ENCODE results near the gene PDZRN4.
"Not testable (repeated sequence)": the region's sequence is repeated elsewhere in the genome, so short reads cannot be mapped to it uniquely, and the experiment has no call there.

Gene PDZRN4

GRCh38 chr12:41188058-41188840, at the start of gene PDZRN4:
Gene PDZRN4, plus strand, starts transcription at chr12:41188320.
- no peak for DNase-seq (ENCODE audit: low read depth)

GRCh38 chr12:41140117-41140516, 48.0 kb upstream of the PDZRN4 start:
- no peak for DNase-seq (ENCODE audit: low read depth)

GRCh38 chr12:41141104-41141503, 47.0 kb upstream of the PDZRN4 start:
- no peak for DNase-seq (ENCODE audit: low read depth)

DNA sequence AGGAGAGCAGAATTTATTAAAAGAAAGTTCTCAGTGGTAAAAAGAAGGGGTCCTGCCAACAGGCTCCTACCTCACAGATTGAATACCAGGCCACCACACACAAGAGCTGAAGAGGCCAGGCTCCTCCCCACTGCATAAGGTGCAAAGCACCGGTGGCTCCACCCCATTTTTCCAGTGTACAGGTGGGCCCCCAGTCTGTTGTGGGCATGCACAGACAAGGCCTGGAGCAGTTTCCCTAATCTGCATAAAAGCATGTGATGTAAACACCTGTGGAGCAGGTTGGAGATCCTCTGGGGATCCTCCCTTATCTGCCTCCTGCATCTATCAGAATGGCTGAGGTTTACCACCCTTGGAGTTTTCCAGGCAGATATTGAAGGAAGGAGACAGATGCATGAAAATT, 45.7 kb upstream of the PDZRN4 start:
- no peak for DNase-seq (ENCODE audit: low read depth)

- no peak for DNase-seq (ENCODE audit: low read depth)
Measured at GRCh38 chr12:41151793-41152192, 36.3 kb upstream of the PDZRN4 start.

DNA sequence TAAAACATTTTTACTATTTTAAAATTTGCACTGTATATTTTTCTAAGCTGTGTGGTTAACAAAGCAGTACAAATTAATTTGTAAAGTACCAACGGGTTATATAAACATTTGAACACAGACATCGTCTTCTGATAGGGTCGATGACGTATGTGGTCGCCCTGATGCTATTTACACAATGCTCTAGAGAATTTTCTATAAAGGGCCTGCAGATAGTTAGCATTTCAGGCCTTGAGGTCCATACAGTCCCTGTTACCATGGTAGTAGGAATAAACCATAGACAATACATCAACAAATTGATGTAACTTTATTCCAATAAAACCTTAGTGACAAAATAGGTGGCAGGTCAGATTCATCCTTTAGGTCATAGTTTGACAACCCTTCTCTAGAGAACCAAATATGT, 25.7 kb upstream of the PDZRN4 start:
- DNase-seq (ENCODE audit: low read depth): no peak

GRCh38 chr12:41167701-41168100, 20.4 kb upstream of the PDZRN4 start:
- no peak for DNase-seq (ENCODE audit: low read depth)

- no peak for DNase-seq (ENCODE audit: low read depth)
Measured at GRCh38 chr12:41174602-41175001, 13.5 kb upstream of the PDZRN4 start.

DNA sequence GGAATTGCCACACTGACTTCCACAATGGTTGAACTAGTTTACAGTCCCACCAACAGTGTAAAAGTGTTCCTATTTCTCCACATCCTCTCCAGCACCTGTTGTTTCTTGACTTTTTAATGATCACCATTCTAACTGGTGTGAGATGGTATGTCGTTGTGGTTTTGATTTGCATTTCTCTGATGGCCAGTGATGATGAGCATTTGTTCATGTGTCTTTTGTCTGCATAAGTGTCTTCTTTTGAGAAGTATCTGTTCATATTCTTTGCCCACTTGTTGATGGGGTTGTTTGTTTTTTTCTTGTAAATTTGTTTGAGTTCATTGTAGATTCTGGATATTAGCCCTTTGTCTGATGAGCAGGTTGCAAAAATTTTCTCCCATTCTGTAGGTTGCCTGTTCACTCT, 8.6 kb upstream of the PDZRN4 start:
- not testable (repeated sequence) for DNase-seq (ENCODE audit: low read depth)

GRCh38 chr12:41184864-41185263, 3.3 kb upstream of the PDZRN4 start:
- DNase-seq (ENCODE audit: low read depth): no peak

- no peak for DNase-seq (ENCODE audit: low read depth)
Measured at GRCh38 chr12:41186026-41186425, 2.1 kb upstream of the PDZRN4 start.

DNA sequence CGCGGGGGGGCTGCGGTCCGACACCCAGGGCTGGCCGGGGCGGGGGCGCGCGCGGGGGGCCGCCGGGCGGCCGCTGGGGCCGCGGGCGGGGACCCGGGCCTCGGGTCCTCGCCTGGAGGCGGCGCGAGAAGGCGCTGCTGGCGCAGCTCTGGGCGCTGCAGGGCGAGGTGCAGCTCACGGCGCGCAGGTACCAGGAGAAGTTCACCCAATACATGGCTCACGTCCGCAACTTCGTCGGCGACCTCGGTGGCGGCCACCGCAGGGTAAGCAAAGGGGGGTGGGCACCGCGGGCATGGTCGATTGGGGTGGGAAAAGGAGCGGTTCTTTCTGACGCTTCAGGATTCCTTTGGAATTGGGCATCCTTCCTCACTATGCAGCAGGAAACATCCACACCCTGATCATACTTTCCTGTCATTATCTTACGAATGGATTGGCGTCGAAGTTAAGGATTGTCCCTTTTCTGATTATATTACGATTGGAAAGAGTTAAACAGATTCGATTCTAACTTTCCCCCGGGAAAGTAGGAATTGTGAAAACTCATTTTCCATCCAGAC, 798 bp downstream of the PDZRN4 start:
- no peak for DNase-seq (ENCODE audit: low read depth)

DNA sequence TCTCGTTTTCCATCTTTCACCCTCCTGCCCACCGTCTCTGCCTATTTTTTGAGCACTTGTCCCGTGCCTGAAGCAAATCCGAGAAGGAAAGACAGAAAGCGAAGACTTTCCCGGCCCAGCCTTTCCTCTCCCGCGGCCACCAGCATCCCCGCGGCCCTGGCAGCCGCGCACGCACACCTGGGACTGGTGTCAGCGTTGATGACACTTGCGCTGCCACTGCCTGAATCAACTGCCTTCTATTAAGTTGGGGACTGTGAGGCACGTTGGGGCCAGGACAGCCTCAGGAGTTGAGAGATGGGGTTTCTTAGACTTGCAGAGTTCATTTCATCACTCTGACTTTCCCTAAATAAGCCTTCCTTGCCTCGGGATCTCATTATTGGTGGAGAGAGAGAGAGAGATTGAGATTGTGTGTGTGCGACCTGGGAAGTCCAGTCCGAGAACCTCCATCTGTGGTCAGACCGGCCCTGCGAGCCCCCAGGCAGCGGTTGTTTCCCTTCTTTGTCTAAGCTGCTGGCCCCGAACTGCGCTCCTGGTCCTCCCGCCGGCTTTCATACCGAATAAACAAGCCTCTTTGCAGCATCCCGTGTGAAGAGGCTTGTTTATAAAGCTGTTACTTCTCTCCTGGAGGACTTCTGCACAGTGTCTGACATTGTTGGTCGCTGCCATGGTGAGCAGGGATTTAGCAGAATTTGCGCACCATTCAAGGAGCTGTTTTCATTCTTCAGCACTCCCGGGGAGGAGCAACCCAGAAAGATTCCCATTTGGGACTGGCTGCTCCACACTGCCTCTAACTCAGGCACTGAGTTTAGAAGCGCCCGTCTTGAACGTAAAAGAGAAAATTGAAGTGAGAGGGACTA, 1.5 kb downstream of the PDZRN4 start:
- DNase-seq (ENCODE audit: low read depth): no peak

DNA sequence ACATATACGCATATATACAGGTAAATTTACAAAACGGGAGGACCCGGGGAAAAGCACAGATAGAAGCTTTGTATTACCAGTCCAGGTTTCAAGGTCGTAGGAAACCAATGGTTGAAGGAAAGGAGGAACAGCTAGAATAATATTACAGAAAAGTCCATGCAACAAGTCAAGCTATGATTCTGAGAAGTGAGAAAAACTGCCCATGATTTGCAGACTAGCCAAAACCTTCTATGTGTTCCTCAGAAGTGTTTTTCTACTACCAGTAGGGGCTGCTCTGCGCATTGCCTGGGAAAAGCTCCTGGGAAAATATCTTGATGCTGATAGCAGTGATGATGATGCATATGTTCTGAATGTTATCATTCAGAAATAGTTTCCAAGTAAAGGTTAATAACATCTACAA, 2.2 kb downstream of the PDZRN4 start:
- DNase-seq (ENCODE audit: low read depth): no peak

DNA sequence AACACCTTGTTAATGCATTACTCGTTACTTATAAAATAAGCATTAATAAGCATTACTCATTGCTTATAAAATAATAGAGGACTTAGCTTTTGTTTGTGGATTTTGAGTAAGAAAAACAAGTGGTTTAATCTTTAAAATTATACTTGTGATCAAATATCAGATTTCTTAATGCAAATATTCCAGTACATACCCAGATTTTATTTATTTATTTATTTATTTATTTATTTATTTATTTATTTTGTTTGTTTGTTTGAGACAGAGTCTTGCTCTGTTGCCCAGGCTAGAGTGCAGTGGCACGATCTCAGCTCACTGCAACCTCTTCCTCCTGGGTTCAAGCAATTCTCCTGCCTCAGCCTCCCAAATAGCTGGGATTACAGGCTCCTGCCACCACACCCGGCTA, 3.4 kb downstream of the PDZRN4 start:
- DNase-seq (ENCODE audit: low read depth): not testable (repeated sequence)

- no peak for DNase-seq (ENCODE audit: low read depth)
Measured at GRCh38 chr12:41193311-41193710, 5.2 kb downstream of the PDZRN4 start.

GRCh38 chr12:41202051-41202450, 13.9 kb downstream of the PDZRN4 start:
- DNase-seq (ENCODE audit: low read depth): no peak

DNA sequence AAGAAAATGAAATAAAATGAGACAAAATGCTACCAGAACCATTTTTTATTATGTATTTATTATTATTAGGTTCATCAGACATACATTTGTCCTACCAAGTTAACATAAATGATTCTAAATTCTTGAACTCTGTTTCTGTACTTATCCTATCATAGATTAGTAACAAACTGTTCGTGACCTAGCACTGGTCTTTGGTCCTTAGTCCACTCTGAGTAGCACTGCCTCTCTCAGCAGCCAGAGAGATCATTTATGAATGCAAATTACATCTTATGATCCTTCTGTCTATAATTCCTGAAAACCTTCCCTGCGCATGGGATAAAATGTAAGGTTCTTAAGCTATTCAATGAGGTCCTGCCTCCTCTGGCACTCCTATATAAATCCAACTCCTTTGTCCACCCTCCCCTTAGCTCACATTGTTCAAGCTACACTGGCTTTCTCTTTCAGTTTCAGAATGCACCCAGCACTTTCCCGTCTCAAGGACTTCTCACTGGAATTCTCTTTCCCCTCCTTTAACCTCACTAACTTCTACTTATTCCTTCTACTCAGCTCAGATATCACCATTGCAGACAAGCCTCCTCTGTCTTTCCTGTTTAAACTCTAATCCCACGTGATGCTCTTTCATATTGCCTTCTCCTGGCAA, 17.1 kb downstream of the PDZRN4 start:
- DNase-seq (ENCODE audit: low read depth): no peak

DNA sequence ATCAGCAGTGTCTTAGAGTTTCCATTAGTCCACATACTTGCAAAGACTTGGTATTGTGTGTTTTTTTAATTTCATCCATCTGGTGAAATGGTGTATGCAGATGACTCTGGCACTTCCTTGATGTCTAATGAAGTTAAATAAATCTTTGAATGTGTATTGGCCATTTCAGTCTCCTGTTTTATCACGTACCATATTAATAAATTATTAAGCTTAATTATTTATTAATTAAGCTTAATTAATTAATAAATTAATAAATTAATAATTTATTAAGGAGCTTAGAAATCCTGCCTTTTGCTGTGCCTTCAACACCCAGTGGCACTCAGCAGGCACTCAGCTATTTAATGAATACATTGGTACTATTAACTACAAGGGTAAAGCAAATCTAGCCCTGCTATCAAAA, 18.2 kb downstream of the PDZRN4 start:
- DNase-seq (ENCODE audit: low read depth): no peak

GRCh38 chr12:41211448-41211847, 23.3 kb downstream of the PDZRN4 start:
- DNase-seq (ENCODE audit: low read depth): no peak

DNA sequence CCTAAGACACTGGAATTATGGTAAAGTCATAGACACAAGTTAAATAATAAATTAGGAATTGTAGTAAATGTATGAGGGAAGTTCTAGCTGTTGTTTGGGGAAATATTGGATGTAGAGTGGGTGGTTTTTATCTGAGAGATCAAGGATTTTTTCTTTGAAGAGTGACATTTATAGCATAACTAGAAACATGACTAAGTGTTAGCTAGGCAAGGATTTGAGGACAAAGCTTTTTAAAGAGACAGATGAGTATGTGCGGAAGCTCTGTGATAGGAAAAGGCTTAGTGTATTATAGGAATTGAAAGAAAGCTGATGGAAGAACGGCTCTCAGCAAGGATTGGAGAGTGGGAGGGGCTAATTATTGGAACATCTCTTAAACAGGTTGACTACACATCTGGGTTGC, 24.5 kb downstream of the PDZRN4 start:
- no peak for DNase-seq (ENCODE audit: low read depth)

DNA sequence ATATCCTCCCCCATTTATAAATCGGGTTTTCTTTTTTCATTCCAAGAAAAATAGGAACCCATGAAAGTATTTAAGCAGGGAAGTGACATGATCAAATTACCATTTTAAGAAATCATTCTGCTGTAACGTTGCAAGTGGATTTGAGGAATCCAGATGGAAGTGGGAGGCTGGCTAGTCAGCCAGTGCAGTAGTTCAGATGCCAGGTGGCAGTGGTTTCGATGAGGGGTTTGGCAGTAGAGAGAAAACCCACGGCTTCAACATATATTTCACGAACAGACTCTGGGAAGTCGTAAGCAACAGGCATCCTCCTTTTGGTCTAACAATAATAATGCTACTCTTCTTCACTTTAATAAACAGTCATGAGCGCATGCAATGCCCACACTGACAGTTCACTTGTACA, 25.0 kb downstream of the PDZRN4 start:
- no peak for DNase-seq (ENCODE audit: low read depth)

DNA sequence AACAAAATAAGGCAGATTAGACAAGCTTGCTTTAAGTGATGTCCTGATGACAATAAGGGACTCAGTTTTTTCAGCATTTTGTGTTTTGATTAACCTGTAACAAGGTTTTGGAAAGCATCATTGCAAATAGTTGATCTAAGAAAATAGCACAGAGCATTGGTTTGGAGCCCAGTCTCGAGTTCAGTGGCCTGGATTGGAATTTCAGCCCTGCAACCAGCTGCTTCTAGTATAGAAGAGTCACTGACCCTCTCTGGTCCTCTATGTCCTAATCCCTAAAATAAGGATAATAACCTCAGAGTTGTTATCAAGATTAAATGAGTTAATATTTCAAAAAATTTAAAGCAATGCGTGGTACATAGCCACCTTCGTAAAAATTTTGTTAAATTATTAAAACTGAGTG, 25.5 kb downstream of the PDZRN4 start:
- DNase-seq (ENCODE audit: low read depth): no peak
